ENCODE data around the gene RPL13.

Gene RPL13

DNA sequence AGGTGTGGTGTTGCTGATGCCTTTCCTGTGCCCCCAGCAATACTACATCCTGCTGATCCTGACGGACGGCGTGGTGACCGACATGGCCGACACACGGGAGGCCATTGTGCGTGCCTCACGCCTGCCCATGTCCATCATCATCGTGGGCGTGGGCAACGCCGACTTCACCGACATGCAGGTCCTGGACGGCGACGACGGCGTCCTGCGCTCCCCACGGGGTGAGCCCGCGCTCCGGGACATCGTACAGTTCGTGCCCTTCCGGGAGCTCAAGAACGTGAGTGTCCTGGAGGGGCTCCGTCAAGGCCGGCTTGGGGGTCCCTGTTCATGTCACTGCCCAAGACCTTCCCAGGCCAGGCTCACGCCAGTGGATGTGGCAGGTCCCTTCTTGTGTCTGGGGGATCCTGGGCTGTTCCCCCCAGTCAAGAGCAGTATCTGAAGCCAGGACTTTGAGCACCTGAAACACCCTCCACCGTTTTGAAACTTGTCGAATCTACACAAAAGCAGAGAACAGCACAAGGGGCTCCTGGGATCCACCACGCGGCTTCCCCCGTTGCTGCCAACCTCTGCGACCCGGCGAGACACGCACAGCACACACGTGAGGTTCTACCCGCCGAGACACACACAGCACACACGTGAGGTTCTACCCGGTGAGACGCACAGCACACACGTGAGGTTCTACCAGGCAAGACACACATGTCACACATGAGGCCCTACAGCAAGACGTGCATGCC, 35.0 kb downstream of the RPL13 start:
- Histone ChIP-seq H3K4me3 (ENCODE audit: low read depth, low read length) (no peak overlapping the region), H3K27me3 (ENCODE audit: insufficient read depth, low read depth, severe bottlenecking) (no peaks in the 10 kb centered on the region), H3K27ac (no peak overlapping the region), H3K9me3 (ENCODE audit: severe bottlenecking) (no peaks in the 10 kb centered on the region), H3K36me3 (no peaks in the 10 kb centered on the region)
- no peak for DNase-seq
- TF ChIP-seq, protein P1, sequence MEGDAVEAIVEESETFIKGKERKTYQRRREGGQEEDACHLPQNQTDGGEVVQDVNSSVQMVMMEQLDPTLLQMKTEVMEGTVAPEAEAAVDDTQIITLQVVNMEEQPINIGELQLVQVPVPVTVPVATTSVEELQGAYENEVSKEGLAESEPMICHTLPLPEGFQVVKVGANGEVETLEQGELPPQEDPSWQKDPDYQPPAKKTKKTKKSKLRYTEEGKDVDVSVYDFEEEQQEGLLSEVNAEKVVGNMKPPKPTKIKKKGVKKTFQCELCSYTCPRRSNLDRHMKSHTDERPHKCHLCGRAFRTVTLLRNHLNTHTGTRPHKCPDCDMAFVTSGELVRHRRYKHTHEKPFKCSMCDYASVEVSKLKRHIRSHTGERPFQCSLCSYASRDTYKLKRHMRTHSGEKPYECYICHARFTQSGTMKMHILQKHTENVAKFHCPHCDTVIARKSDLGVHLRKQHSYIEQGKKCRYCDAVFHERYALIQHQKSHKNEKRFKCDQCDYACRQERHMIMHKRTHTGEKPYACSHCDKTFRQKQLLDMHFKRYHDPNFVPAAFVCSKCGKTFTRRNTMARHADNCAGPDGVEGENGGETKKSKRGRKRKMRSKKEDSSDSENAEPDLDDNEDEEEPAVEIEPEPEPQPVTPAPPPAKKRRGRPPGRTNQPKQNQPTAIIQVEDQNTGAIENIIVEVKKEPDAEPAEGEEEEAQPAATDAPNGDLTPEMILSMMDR (IDR thresholded peaks at IDR 0.05; ENCODE audit: low read depth, low read length): no peak

DNA sequence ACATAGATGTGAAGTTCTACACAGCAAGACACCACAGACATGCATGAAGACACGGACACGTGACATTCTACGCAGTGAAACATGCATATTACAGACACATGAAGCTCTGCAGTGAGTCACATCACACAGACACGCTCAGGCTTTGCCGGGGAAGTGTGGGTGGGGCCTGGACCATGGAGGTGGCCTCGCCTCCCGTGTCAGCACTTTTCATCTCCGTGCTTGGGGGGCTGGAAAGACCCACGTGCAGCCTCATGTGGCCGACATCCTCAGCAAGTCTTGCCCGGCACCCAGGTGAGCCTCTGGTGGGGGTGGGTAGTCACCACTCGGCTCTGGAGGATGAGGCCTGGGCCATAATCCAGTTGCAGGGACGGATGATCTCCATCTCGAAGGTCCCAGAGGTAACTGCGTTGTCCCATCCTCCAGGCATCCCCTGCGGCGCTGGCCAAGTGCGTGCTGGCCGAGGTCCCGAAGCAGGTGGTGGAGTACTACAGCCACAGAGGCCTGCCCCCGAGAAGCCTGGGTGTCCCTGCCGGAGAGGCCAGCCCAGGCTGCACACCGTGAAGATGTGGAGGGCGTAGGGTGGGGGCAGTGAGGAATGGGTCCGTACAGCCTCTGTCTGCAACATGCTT, 35.7 kb downstream of the RPL13 start:
- no peaks in the 10 kb centered on the region for H3K36me3 ChIP-seq
- no peak overlapping the region for H3K27ac ChIP-seq
- H3K27me3 ChIP-seq (ENCODE audit: insufficient read depth, low read depth, severe bottlenecking): no peaks in the 10 kb centered on the region
- H3K4me3 ChIP-seq (ENCODE audit: low read depth, low read length): no peak overlapping the region
- no peak for DNase-seq
- H3K9me3 ChIP-seq (ENCODE audit: severe bottlenecking): no peaks in the 10 kb centered on the region
- TF ChIP-seq, protein P1 (IDR thresholded peaks at IDR 0.05; ENCODE audit: low read depth, low read length): no peak

DNA sequence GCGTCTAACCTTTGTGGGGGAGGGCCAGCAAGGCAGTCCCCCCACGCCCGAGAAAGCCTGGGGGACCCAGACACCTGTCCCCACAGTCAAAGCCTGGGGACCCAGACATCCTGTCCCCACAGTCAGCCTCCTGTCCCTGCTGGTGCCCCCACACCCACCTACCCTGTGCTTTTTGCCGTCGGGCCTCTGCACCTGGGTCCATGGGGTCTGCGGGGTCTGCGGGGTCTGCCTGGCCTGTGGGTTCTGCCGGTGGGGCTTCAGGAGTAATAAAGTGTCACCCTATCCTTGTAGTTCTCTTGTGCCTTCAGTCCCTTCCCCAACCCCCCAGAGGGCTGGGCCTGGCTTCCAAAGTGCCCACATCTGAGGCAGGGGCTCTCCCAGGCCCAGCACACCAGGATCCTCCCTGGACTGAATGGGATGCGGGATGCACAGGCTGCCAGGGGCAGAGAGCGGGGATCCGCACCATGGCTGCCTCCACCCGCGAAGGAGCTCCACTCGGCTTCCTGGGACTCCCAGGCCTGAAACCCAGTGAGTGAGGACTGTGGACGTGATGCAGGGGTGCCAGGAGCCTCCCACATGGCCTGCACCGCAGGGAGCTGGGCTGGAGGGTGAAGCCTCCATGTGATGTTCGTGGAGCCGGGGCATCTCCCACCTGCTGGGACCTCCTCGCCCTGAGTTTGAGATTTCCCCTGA, 36.6 kb downstream of the RPL13 start:
- TF ChIP-seq, protein P1 (IDR thresholded peaks at IDR 0.05; ENCODE audit: low read depth, low read length): no peak
- H3K27ac ChIP-seq: peak overlapping the region; percentile 69
- no peak overlapping the region for H3K4me3 ChIP-seq (ENCODE audit: low read depth, low read length)
- no peaks in the 10 kb centered on the region for H3K36me3 ChIP-seq
- DNase-seq: no peak
- H3K9me3 ChIP-seq (ENCODE audit: severe bottlenecking): no peaks in the 10 kb centered on the region
- H3K27me3 ChIP-seq (ENCODE audit: insufficient read depth, low read depth, severe bottlenecking): no peaks in the 10 kb centered on the region

DNA sequence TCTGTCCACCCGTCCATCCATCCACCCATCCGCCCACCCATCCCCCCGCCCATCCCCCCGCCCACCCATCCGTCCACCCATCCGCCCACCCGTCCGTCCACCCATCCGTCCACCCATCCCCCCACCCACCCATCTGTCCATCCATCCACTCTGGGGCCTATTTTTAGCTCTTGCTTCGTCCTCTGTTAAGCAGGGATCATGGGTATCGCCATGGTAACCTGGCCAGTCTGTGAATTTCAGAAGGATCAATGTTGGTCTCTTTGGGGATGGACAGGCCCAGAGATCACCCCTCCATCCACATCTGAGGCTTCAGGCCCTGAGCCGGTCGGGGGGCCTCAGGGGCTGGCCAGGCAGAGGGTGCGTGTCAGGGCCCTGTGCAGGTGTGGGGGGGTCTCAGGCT, 37.7 kb downstream of the RPL13 start:
- TF ChIP-seq, protein P1 (IDR thresholded peaks at IDR 0.05; ENCODE audit: low read depth, low read length): no peak
- Histone ChIP-seq H3K4me3 (ENCODE audit: low read depth, low read length) (peak overlapping the region; percentile 18; the same call in 1 of the 2 replicates), H3K27me3 (ENCODE audit: insufficient read depth, low read depth, severe bottlenecking) (no peaks in the 10 kb centered on the region), H3K9me3 (ENCODE audit: severe bottlenecking) (no peaks in the 10 kb centered on the region), H3K36me3 (no peaks in the 10 kb centered on the region), H3K27ac (peak overlapping the region; percentile 68)
- DNase-seq: peak; percentile 67

DNA sequence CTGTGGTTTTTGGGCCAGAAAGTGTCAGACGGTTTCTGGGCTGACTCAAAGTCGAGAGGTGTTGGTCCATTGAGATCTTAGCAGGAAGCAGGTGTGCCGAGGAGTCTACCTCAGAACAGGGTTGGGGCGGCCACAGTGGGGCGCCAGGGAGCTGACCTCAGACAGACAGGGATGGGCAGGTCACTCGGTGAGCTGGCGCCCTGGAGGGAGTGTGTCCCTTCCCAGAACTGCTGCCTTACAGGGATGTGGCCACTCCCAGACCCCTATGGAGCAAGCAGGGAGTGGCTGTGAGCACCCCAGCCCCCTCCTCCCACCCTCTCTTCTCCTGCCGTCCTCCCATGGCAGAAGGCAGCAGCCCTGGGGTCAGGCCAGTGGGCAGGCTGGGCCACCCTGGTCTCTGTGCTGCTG, 39.0 kb downstream of the RPL13 start:
- H3K36me3 ChIP-seq: no peaks in the 10 kb centered on the region
- peak overlapping the region; percentile 63 for H3K27ac ChIP-seq
- peak; percentile 90 for DNase-seq
- no peaks in the 10 kb centered on the region for H3K27me3 ChIP-seq (ENCODE audit: insufficient read depth, low read depth, severe bottlenecking)
- TF ChIP-seq, protein P1 (IDR thresholded peaks at IDR 0.05; ENCODE audit: low read depth, low read length): peak; percentile 66
- no peaks in the 10 kb centered on the region for H3K9me3 ChIP-seq (ENCODE audit: severe bottlenecking)
- no peak overlapping the region for H3K4me3 ChIP-seq (ENCODE audit: low read depth, low read length)
